GM23338 (cell line): ENCODE measurements around the gene RRP1.

Experiments used
- CREB1 ChIP-seq: fragments of 250-450 bp; sonication (Bioruptor Pico); IDR thresholded peaks from 2 replicates; pipeline ENCODE4 v1.5.0; 2020; ENCODE audit warnings: low read depth, mild to moderate bottlenecking, moderate library complexity
- CTCF ChIP-seq, 2 experiments: fragments of 200-600 bp in 1 of 2; sonication (generic) in 1 of 2; conservative IDR thresholded peaks; 2 replicates each; pipeline versions ENCODE4 v1.5.1 to v1.6.1; 2016 to 2017; ENCODE audit warnings: antibody characterized with exemption in 2 of 2, low read depth in 2 of 2, mild to moderate bottlenecking in 2 of 2, moderate library complexity in 1 of 2
- ETS1 ChIP-seq: IDR thresholded peaks from 2 replicates; pipeline ENCODE4 v1.6.1; 2016; ENCODE audit warnings: antibody characterized with exemption
- EZH2 ChIP-seq: fragments of 200-600 bp; sonication (generic); IDR thresholded peaks from one replicate; pipeline ENCODE4 v1.8.0; 2017; ENCODE audit warnings: antibody characterized with exemption, mild to moderate bottlenecking, low read depth; ENCODE audit not compliant: unreplicated experiment
- EZH2phosphoT487 ChIP-seq: fragments of 200-600 bp; sonication (generic); IDR thresholded peaks from one replicate; pipeline ENCODE4 v1.8.1; 2018; ENCODE audit warnings: antibody characterized with exemption; ENCODE audit not compliant: unreplicated experiment
- NANOG ChIP-seq: IDR thresholded peaks from 2 replicates; pipeline ENCODE4 v1.6.1; 2016; ENCODE audit warnings: antibody characterized with exemption, borderline replicate concordance
- POLR2AphosphoS5 ChIP-seq: IDR thresholded peaks from 2 replicates; pipeline ENCODE4 v1.6.1; 2016; ENCODE audit warnings: antibody characterized with exemption, low read depth
- REST ChIP-seq: IDR thresholded peaks from one replicate; pipeline ENCODE4 v1.6.1; 2018; ENCODE audit warnings: antibody characterized with exemption; ENCODE audit not compliant: unreplicated experiment
- STAT1 ChIP-seq: IDR thresholded peaks from one replicate; pipeline ENCODE4 v1.6.1; 2016; ENCODE audit warnings: antibody characterized with exemption; ENCODE audit not compliant: unreplicated experiment

- TF ChIP-seq POLR2AphosphoS5 (no peak), CTCF (conservative IDR thresholded peaks at IDR 0.05; ENCODE audit: low read depth in 2 of 2) (no peak), EZH2 (no peak), ETS1 (no peak), REST (no peak), EZH2phosphoT487 (no peak), NANOG (no peak), STAT1 (no peak), CREB1 (CRISPR knock-in tag) (no peak)
These were observed 46.5 kb downstream of the RRP1 start for GRCh38 chr21:43835861-43836260.
